ENCODE data around the gene ANKRD63.

DNA sequence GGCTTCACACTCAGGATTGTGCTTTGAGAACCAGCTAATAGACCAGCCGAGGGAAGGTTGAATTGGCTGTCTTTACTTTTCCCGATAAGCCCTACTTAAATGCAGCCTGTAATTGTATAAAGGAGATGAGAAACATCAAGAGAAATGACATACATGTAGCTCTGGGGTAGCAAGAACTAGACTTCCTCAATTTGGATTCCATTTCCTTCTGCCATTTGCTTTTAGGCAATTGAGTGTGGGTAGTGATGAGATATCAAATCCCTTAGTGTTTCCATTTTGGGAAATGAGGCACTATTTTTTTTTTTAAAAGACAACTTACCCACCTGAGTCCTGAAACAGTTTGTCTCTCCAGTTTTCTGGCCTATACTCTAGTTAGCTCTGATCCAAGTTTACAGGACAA, 42.8 kb upstream of the ANKRD63 start:
- TF ChIP-seq NFYB (CRISPR knock-in tag; conservative IDR thresholded peaks at IDR 0.05; ENCODE audit: low read depth) (no peak), ESRRA (CRISPR knock-in tag; IDR thresholded peaks at IDR 0.05; ENCODE audit: borderline replicate concordance) (no peak), NR3C1 (CRISPR knock-in tag; conservative IDR thresholded peaks at IDR 0.05; ENCODE audit: low read depth) (no peak), ZBTB21 (CRISPR knock-in tag; IDR thresholded peaks at IDR 0.05; ENCODE audit: borderline replicate concordance) (no peak), SOX15 (CRISPR knock-in tag; IDR thresholded peaks at IDR 0.05) (no peak), JUN (CRISPR knock-in tag; IDR thresholded peaks at IDR 0.05) (no peak), CBFB (CRISPR knock-in tag; IDR thresholded peaks at IDR 0.05; ENCODE audit: low read depth) (no peak), ZNF317 (CRISPR knock-in tag; IDR thresholded peaks at IDR 0.05; ENCODE audit: borderline replicate concordance, low read depth) (no peak), KAT7 (CRISPR knock-in tag; IDR thresholded peaks at IDR 0.05; ENCODE audit: borderline replicate concordance) (no peak)
- TF ChIP-seq, protein P1, sequence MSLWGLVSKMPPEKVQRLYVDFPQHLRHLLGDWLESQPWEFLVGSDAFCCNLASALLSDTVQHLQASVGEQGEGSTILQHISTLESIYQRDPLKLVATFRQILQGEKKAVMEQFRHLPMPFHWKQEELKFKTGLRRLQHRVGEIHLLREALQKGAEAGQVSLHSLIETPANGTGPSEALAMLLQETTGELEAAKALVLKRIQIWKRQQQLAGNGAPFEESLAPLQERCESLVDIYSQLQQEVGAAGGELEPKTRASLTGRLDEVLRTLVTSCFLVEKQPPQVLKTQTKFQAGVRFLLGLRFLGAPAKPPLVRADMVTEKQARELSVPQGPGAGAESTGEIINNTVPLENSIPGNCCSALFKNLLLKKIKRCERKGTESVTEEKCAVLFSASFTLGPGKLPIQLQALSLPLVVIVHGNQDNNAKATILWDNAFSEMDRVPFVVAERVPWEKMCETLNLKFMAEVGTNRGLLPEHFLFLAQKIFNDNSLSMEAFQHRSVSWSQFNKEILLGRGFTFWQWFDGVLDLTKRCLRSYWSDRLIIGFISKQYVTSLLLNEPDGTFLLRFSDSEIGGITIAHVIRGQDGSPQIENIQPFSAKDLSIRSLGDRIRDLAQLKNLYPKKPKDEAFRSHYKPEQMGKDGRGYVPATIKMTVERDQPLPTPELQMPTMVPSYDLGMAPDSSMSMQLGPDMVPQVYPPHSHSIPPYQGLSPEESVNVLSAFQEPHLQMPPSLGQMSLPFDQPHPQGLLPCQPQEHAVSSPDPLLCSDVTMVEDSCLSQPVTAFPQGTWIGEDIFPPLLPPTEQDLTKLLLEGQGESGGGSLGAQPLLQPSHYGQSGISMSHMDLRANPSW (CRISPR knock-in tag; conservative IDR thresholded peaks at IDR 0.05; ENCODE audit: low read depth), result no peak
- TF ChIP-seq, protein P2, sequence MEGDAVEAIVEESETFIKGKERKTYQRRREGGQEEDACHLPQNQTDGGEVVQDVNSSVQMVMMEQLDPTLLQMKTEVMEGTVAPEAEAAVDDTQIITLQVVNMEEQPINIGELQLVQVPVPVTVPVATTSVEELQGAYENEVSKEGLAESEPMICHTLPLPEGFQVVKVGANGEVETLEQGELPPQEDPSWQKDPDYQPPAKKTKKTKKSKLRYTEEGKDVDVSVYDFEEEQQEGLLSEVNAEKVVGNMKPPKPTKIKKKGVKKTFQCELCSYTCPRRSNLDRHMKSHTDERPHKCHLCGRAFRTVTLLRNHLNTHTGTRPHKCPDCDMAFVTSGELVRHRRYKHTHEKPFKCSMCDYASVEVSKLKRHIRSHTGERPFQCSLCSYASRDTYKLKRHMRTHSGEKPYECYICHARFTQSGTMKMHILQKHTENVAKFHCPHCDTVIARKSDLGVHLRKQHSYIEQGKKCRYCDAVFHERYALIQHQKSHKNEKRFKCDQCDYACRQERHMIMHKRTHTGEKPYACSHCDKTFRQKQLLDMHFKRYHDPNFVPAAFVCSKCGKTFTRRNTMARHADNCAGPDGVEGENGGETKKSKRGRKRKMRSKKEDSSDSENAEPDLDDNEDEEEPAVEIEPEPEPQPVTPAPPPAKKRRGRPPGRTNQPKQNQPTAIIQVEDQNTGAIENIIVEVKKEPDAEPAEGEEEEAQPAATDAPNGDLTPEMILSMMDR (IDR thresholded peaks at IDR 0.05), result no peak
- TF ChIP-seq, protein P3, sequence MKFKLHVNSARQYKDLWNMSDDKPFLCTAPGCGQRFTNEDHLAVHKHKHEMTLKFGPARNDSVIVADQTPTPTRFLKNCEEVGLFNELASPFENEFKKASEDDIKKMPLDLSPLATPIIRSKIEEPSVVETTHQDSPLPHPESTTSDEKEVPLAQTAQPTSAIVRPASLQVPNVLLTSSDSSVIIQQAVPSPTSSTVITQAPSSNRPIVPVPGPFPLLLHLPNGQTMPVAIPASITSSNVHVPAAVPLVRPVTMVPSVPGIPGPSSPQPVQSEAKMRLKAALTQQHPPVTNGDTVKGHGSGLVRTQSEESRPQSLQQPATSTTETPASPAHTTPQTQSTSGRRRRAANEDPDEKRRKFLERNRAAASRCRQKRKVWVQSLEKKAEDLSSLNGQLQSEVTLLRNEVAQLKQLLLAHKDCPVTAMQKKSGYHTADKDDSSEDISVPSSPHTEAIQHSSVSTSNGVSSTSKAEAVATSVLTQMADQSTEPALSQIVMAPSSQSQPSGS (CRISPR knock-in tag; IDR thresholded peaks at IDR 0.05; ENCODE audit: borderline replicate concordance, low read depth), result no peak
- TF ChIP-seq, protein P4, sequence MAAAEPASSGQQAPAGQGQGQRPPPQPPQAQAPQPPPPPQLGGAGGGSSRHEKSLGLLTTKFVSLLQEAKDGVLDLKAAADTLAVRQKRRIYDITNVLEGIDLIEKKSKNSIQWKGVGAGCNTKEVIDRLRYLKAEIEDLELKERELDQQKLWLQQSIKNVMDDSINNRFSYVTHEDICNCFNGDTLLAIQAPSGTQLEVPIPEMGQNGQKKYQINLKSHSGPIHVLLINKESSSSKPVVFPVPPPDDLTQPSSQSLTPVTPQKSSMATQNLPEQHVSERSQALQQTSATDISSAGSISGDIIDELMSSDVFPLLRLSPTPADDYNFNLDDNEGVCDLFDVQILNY (CRISPR knock-in tag; IDR thresholded peaks at IDR 0.05), result no peak
- TF ChIP-seq, protein P5, sequence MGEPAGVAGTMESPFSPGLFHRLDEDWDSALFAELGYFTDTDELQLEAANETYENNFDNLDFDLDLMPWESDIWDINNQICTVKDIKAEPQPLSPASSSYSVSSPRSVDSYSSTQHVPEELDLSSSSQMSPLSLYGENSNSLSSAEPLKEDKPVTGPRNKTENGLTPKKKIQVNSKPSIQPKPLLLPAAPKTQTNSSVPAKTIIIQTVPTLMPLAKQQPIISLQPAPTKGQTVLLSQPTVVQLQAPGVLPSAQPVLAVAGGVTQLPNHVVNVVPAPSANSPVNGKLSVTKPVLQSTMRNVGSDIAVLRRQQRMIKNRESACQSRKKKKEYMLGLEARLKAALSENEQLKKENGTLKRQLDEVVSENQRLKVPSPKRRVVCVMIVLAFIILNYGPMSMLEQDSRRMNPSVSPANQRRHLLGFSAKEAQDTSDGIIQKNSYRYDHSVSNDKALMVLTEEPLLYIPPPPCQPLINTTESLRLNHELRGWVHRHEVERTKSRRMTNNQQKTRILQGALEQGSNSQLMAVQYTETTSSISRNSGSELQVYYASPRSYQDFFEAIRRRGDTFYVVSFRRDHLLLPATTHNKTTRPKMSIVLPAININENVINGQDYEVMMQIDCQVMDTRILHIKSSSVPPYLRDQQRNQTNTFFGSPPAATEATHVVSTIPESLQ (CRISPR knock-in tag; IDR thresholded peaks at IDR 0.05), result no peak
